GM18861 (cell line): Measurements from ENCODE around the gene TAF1L.
"Not testable (repeated sequence)": the region's sequence is repeated elsewhere in the genome, so short reads cannot be mapped to it uniquely, and the experiment has no call there.

Experiments
- ATAC-seq: cut with Tn5 transposase; IDR thresholded peaks from one replicate; pipeline ENCODE4 v1.9.1; 2021; ENCODE audit not compliant: unreplicated experiment

TAF1L gene, protein sequence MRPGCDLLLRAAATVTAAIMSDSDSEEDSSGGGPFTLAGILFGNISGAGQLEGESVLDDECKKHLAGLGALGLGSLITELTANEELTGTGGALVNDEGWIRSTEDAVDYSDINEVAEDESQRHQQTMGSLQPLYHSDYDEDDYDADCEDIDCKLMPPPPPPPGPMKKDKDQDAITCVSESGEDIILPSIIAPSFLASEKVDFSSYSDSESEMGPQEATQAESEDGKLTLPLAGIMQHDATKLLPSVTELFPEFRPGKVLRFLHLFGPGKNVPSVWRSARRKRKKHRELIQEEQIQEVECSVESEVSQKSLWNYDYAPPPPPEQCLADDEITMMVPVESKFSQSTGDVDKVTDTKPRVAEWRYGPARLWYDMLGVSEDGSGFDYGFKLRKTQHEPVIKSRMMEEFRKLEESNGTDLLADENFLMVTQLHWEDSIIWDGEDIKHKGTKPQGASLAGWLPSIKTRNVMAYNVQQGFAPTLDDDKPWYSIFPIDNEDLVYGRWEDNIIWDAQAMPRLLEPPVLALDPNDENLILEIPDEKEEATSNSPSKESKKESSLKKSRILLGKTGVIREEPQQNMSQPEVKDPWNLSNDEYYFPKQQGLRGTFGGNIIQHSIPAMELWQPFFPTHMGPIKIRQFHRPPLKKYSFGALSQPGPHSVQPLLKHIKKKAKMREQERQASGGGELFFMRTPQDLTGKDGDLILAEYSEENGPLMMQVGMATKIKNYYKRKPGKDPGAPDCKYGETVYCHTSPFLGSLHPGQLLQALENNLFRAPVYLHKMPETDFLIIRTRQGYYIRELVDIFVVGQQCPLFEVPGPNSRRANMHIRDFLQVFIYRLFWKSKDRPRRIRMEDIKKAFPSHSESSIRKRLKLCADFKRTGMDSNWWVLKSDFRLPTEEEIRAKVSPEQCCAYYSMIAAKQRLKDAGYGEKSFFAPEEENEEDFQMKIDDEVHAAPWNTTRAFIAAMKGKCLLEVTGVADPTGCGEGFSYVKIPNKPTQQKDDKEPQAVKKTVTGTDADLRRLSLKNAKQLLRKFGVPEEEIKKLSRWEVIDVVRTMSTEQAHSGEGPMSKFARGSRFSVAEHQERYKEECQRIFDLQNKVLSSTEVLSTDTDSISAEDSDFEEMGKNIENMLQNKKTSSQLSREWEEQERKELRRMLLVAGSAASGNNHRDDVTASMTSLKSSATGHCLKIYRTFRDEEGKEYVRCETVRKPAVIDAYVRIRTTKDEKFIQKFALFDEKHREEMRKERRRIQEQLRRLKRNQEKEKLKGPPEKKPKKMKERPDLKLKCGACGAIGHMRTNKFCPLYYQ (N-terminal part only)

DNA sequence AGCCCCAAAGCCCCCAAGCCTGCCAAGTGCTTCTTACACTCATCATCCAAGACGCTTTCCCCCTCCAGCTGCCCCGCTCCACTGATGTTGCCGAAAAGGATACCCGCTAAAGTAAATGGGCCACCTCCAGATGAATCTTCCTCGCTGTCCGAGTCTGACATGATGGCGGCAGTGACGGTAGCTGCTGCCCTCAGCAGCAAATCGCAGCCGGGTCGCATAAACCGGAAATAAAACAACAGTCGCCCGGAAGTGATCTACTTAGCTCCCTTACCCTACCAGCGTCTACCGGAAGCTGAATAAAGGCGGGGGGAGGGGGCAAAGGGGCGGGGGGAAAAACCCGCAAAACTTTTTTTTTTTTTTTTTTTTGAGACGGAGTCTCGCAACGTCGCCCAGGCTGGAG lies at the start of gene TAF1L:
TAF1L (minus strand) TSS at position 308 of the 400 bp plus-strand sequence; CDS start at position 218, 90 bp downstream.
- ATAC-seq: no peak

DNA sequence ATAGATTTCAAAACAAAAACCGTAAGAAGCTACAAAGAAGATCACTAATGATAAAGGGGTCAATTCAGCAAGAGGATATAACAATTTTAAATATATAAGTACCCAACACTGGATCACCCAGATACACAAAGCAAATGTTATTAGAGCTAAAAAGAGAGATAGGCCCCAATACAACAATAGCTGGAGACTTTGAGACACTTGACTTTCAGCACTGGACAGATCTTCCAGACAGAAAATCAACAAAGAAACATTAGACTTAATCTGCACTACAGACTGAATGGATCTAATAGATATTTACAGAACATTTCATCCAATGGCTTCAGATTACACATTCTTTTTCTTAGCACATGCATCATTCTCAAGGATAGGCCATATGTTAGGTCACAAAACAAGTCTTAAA lies 46.3 kb upstream of the TAF1L start:
- no peak for ATAC-seq

DNA sequence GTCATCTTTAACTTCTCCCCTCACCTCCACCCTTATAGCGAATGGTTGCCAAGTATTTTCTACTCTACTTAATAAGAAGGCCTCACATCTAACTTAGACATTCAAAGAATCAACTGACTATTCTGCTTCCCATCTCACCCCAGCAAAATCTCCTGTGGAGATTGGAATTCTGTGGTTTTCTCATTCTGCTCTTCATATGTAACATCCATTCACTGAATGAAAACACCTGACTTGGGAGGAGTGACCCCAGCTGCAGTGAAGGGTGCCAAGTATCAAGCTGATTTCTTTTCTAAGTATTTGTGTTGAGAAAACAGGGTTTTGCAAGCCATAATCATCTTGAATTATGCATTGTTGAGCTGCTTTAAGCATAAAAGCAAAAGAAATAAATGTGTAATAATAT lies 42.5 kb upstream of the TAF1L start:
- no peak for ATAC-seq

- no peak for ATAC-seq
Measured at GRCh38 chr9:32672469-32672868, 37.0 kb upstream of the TAF1L start.

GRCh38 chr9:32671333-32671732 lies 35.9 kb upstream of the TAF1L start:
- no peak for ATAC-seq

DNA sequence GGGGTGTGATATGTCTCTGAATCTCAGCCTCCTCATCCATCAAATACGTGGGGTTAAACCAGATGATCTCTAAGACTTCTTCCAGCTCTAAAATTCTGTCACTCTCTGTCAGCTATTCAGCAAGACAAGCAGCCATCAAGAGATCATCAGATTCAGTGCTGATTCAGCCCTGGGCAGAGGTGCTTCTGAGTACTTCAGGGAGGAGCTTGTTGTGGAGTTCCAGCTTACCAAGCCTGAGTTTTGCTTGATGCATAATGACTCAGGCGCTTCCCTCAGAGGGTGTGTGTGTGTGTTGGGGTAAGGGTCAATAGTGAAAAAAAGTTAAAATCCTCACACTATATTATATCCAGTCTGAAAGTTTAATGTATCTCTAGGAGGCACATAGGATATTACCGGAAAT lies 29.6 kb upstream of the TAF1L start:
- no peak for ATAC-seq

- ATAC-seq: no peak
Measured at GRCh38 chr9:32663741-32664140, 28.3 kb upstream of the TAF1L start.

DNA sequence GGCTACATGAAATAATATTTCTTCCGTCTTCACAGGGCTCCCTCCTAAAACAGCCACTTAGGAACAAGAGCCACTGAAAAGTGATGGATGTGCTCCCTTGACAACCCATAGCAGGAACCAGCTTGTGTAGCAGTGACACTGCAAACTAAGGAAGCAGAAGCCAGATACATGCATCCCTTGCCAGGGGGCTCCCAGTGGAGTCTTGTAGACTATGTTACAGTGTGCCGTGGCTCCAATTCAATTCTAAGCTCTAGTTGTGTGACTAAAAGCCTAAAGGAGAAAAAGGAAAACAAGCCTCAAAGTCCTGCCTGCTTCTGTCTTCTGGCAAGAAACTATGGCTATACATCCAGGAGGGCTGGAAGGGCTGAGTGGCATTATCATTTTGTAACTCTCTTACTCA lies 12.2 kb upstream of the TAF1L start:
- ATAC-seq: no peak

DNA sequence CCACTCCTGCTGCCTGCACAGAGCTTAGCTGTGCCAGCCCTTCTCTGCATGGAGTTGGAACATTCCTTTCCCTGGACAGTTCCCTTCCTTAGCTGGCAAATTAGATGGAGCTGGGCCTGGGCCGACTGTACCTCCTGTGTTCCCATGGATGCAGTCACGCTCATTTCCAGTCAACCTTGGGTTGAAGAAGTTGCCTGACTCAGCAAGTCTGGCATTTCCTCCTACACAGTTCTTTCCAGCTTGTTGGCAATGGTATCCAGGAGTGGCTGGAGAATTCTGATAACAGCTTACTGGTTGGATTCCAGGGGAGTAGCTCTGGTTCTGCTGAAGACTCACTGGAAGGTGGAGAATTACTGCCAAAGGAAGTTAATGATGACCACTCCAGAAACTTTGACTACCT lies 9.2 kb upstream of the TAF1L start:
- ATAC-seq: no peak

- not testable (repeated sequence) for ATAC-seq
Measured at GRCh38 chr9:32633151-32633550, 2.3 kb downstream of the TAF1L start.

DNA sequence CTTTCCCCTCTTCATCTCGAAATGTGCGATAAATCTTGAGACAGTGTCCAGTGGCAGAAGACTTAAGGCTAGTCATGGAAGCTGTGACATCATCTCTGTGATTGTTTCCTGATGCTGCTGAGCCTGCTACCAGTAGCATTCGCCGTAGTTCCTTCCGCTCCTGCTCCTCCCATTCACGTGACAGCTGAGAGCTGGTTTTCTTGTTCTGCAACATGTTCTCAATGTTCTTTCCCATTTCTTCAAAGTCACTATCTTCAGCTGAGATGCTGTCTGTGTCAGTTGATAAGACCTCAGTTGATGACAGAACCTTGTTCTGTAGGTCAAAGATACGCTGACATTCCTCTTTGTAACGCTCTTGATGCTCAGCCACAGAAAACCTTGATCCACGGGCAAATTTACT lies 3.5 kb downstream of the TAF1L start:
- ATAC-seq: no peak

GRCh38 chr9:32627394-32627954 lies 8.0 kb downstream of the TAF1L start:
- no peak for ATAC-seq

DNA sequence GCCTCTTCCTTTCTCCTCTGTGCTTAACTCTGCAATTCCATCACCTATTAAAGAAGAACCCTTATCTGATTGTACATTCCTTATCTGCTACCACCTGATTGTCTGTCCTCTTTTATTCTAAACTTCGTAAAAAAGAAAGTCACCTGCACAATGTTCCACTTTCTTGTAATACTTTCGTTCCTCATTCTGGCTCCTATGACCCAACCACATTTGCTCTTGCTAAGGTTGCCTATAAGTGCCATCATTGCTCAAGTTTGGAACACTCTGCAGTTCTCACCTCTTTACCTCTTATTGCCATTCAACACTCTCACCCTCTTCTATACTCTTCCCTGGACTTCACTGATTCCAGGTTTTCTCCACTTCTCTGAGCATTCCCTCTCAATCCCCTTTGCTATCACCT lies 10.1 kb downstream of the TAF1L start:
- no peak for ATAC-seq

DNA sequence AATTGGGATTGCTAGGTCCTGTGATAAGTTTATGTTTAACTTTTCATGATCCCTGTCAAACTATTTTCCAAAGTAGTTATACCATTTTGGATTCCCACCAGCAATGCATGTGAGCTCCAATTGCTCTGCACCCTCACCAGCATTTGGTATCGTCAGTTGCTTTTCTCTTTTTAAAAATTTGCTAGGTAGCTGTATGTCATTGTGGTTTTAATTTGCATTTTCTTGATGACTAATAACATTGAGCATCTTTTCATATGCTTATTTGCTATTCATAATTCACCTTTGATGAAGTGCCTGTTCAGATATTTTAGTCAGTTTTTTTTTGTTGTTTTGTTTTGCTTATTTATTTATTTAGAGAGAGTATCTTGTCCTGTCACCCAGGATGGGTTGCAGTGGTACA lies 12.5 kb downstream of the TAF1L start:
- ATAC-seq: no peak

- no peak for ATAC-seq
Measured at GRCh38 chr9:32618261-32618660, 17.2 kb downstream of the TAF1L start.

GRCh38 chr9:32606811-32607210 lies 28.7 kb downstream of the TAF1L start:
- ATAC-seq: no peak

GRCh38 chr9:32603914-32604852 lies 31.3 kb downstream of the TAF1L start:
- ATAC-seq: no peak

DNA sequence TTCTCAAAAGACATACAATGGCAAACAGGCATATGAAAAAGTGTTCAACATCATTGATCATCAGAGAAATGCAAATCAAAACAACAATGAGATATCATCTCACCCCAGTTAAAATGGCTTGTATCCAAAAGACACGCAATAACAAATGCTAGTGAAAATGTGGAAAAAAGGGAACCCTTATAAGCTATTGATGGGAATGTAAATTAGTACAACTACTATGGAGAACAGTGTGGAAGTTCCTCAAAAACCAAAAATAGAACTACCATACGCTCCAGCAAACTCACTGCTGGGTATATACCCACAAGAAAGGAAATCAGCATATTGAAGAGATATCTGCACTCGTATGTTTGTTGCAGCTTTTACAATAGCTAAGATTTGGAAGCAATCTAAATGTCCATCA lies 36.4 kb downstream of the TAF1L start:
- ATAC-seq: not testable (repeated sequence)

GRCh38 chr9:32596936-32597335 lies 38.5 kb downstream of the TAF1L start:
- no peak for ATAC-seq
